ENCODE data around the gene RAB6B. TPM values are rescaled to one million over a fixed set of nuclear protein-coding genes. Genes with fewer than 3 reads are reported as not detected.

Gene RAB6B
- total RNA-seq, 1 experiment from 2014 or later, result 14.1 TPM

- TF ChIP-seq MAX (IDR thresholded peaks at IDR 0.05) (no peak), POLR2A (IDR thresholded peaks at IDR 0.05; ENCODE audit: borderline replicate concordance, extremely low read depth, insufficient read depth, insufficient read length) (no peak), EZH2 (IDR thresholded peaks at IDR 0.05) (no peak), ZNF274 (IDR thresholded peaks at IDR 0.05; ENCODE audit: low read depth, low read length) (no peak), SP1 (IDR thresholded peaks at IDR 0.05; ENCODE audit: low read depth) (no peak), POLR2AphosphoS5 (IDR thresholded peaks at IDR 0.05; ENCODE audit: low read depth, low read length) (no peak)
These were observed 3.0 kb downstream of the RAB6B start (continued) for GRCh38 chr3:133892541-133893231.

GRCh38 chr3:133891662-133892378 is 3.9 kb downstream of the RAB6B start:
- ATAC-seq (no peak), DNase-seq (ENCODE audit: low read depth, low spot score) (no peak)
- H3K4me1 ChIP-seq (ENCODE audit: control insufficient read depth in 1 of 2, insufficient read depth in 2 of 2, low read length in 2 of 2), result peaks cover 6 to 10% of the 10 kb centered on the region in 2 experiments; a peak in 3 of 4 replicates
- no peaks in the 10 kb centered on the region for H3K27me3 ChIP-seq (ENCODE audit: insufficient read depth, low read length)
- ChIA-PET POLR2A (no interaction called here), RAD21 (ENCODE audit: low non-redundant PET in 1 of 2, low total read pairs in 2 of 2, uncharacterized antibody in 2 of 2, unreplicated experiment in 2 of 2) (no interaction called here), CTCF (no interaction called here)
- no peak overlapping the region for H3K9ac ChIP-seq (ENCODE audit: low read length)
- H3K36me3 ChIP-seq (ENCODE audit: control insufficient read depth in 1 of 2, insufficient read depth in 2 of 2, low read length in 2 of 2), result no peaks in the 10 kb centered on the region
- H4K20me1 ChIP-seq (ENCODE audit: insufficient read depth), result no peaks in the 10 kb centered on the region
- H3K4me2 ChIP-seq (ENCODE audit: low read length), result no peak overlapping the region
- H3K9me2 ChIP-seq (ENCODE audit: insufficient read depth), result no peaks in the 10 kb centered on the region
- TF ChIP-seq SIN3A (IDR thresholded peaks at IDR 0.05; ENCODE audit: low read depth) (no peak), YY1 (IDR thresholded peaks at IDR 0.05; ENCODE audit: extremely low read depth, insufficient replicate concordance, low read depth, low read length) (no peak), SP1 (IDR thresholded peaks at IDR 0.05; ENCODE audit: low read depth) (no peak), CTCF (IDR thresholded peaks at IDR 0.05 in 2 of 3, conservative IDR thresholded peaks at IDR 0.05 in 1 of 3; ENCODE audit: borderline replicate concordance in 1 of 3, insufficient read depth in 1 of 3, low read depth in 2 of 3, low read length in 2 of 3) (no peak), CBX3 (IDR thresholded peaks at IDR 0.05; ENCODE audit: low read depth) (no peak), FOSL1 (IDR thresholded peaks at IDR 0.05; ENCODE audit: low read depth) (no peak), SRF (IDR thresholded peaks at IDR 0.05; ENCODE audit: low read depth) (no peak), MAX (IDR thresholded peaks at IDR 0.05) (no peak)
- H3K9me3 ChIP-seq (ENCODE audit: control insufficient read depth in 1 of 2, insufficient read depth in 1 of 2, low read depth in 1 of 2, low read length in 2 of 2), result no peaks in the 10 kb centered on the region
- H3K27ac ChIP-seq (ENCODE audit: low read depth, low read length), result no peak overlapping the region
- no peak overlapping the region for H3K4me3 ChIP-seq (replicated peaks in 1 of 2; ENCODE audit: low read depth in 1 of 2, low read length in 2 of 2)
- intact Hi-C loops (cut with micrococcal nuclease), result no loop called here
- no peak overlapping the region for H2AFZ ChIP-seq (ENCODE audit: low read depth, low read length, poor library complexity, severe bottlenecking)
- no TSS peak for BruUV-seq (replicated peaks)
- H3K79me2 ChIP-seq (ENCODE audit: insufficient read depth, low read length), result no peaks in the 10 kb centered on the region

All from HCT116 (cell line).